ENCODE results near the gene ADTRP. TPM values are rescaled to one million over a fixed set of nuclear protein-coding genes. Genes with fewer than 3 reads are reported as not detected.

Gene ADTRP
- total RNA-seq, 1 donor from 2014 or later: 1.4 TPM

DNA sequence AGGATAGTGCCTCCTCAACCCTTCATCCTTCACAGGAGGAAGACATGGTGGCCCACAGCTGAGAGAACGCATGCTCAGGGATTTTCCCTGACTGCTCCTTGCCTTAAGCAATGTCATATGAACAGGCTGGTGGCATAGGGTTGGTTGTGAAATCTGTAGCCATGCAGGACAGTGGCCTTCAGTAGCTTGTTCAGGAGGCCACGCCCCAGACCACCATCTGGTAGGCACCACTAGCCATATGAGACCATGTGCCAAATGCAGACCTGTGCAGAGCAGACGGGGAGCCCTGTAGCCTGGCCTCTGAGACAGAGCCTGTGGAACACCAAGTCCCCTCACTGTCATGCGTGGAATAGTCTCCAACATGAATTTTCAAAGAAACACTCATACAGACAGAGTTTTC is 76.5 kb downstream of the ADTRP start:
- Mint-ChIP-seq H3K4me1 (ENCODE audit: unreplicated experiment) (peaks cover 8% of the 10 kb centered on the region), H3K27ac (no peak overlapping the region)

DNA sequence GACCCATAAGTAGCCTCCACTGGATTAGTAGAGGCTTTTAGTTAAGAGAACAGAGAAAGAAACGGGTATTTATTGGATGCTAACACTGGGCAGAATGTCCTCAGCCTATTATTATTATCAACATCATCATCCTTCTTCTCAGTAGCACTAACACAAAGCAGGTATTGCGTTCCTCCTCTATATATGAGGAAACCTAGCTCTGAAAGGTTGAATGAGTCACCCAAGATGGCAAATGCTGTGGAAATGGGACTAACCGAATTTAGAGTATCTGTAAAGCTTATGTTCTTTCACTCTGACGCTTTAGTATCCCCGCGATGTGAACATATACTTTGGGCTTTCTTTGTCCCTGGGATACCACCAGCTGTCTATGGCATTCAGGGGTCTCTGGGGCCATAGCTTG is 77.0 kb downstream of the ADTRP start:
- H3K36me3 Mint-ChIP-seq: no peaks in the 10 kb centered on the region
- no peak overlapping the region for H3K27ac Mint-ChIP-seq
- no peak for DNase-seq (ENCODE audit: extremely low spot score, unreplicated experiment)
- H3K27me3 Mint-ChIP-seq: no peaks in the 10 kb centered on the region
- peaks cover 8% of the 10 kb centered on the region for H3K4me1 Mint-ChIP-seq (ENCODE audit: unreplicated experiment)
- TF ChIP-seq, protein P1, sequence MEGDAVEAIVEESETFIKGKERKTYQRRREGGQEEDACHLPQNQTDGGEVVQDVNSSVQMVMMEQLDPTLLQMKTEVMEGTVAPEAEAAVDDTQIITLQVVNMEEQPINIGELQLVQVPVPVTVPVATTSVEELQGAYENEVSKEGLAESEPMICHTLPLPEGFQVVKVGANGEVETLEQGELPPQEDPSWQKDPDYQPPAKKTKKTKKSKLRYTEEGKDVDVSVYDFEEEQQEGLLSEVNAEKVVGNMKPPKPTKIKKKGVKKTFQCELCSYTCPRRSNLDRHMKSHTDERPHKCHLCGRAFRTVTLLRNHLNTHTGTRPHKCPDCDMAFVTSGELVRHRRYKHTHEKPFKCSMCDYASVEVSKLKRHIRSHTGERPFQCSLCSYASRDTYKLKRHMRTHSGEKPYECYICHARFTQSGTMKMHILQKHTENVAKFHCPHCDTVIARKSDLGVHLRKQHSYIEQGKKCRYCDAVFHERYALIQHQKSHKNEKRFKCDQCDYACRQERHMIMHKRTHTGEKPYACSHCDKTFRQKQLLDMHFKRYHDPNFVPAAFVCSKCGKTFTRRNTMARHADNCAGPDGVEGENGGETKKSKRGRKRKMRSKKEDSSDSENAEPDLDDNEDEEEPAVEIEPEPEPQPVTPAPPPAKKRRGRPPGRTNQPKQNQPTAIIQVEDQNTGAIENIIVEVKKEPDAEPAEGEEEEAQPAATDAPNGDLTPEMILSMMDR (conservative IDR thresholded peaks at IDR 0.05): no peak
- no peak overlapping the region for H3K4me3 Mint-ChIP-seq
- H3K9me3 Mint-ChIP-seq: peaks cover 5% of the 10 kb centered on the region

More for the DNA sequence above, 76.5 kb downstream of the ADTRP start:
- TF ChIP-seq, protein P1 (conservative IDR thresholded peaks at IDR 0.05): no peak
- H3K9me3 Mint-ChIP-seq: peaks cover 2% of the 10 kb centered on the region
- H3K27me3 Mint-ChIP-seq: no peaks in the 10 kb centered on the region
- no peak for DNase-seq (ENCODE audit: extremely low spot score, unreplicated experiment)
- H3K4me3 Mint-ChIP-seq: no peak overlapping the region
- no peaks in the 10 kb centered on the region for H3K36me3 Mint-ChIP-seq

DNA sequence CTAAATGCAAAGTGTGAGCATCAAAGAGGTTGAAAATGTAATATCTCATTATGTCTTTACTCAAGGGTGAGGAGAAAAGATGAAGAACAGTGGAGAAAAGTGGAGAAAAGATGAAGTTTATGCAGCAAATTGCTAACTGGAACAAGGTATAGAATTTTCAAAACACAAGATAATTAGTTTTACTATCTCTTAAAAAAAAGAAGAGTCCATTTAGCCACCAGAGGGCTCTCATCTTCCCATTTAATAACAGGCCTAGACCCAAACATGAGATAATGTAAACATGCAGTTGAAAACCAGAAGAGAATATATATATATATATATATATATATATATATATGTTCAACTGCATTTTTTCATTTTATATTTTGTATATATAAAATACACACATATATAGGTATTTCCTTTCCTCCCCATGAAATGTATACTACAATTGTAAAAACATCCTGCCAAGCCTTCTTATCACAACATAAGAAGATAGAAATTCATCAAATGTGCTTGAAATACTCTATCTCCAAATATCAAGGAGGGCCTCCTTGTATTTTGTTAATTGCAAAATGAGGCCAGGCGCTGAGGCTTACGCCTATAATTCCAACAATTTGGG is 78.4 kb downstream of the ADTRP start:
- Mint-ChIP-seq H3K27ac (peak overlapping the region; percentile 49), H3K36me3 (no peaks in the 10 kb centered on the region), H3K27me3 (no peaks in the 10 kb centered on the region), H3K9me3 (peaks cover 5% of the 10 kb centered on the region), H3K4me3 (no peak overlapping the region), H3K4me1 (ENCODE audit: unreplicated experiment) (peaks cover 8% of the 10 kb centered on the region)
- TF ChIP-seq, protein P1 (conservative IDR thresholded peaks at IDR 0.05): peak; percentile 74
- DNase-seq (ENCODE audit: extremely low spot score, unreplicated experiment): no peak

DNA sequence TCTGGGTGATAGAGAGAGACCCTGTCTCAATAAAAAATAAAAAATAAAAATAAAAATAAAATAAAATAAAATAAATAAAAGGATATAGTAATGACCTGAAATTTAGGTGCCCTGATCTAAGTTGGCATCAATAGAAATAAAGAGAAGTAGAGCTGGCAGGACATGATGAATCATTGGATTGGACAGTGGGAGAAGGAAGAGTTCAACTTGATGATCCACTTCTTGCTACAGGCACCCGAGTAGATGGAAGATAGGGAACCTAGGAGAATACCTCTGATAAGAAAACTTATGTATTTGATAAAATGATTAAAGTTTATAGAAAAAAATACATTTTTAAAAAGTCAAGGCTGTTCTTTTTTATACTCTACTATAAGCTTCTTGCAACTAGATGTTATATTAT is 79.0 kb downstream of the ADTRP start:
- H3K27ac Mint-ChIP-seq: no peak overlapping the region
- peaks cover 8% of the 10 kb centered on the region for H3K4me1 Mint-ChIP-seq (ENCODE audit: unreplicated experiment)
- H3K9me3 Mint-ChIP-seq: peaks cover 5% of the 10 kb centered on the region
- TF ChIP-seq, protein P1 (conservative IDR thresholded peaks at IDR 0.05): no peak
- H3K27me3 Mint-ChIP-seq: no peaks in the 10 kb centered on the region
- no peaks in the 10 kb centered on the region for H3K36me3 Mint-ChIP-seq
- H3K4me3 Mint-ChIP-seq: no peak overlapping the region
- no peak for DNase-seq (ENCODE audit: extremely low spot score, unreplicated experiment)

DNA sequence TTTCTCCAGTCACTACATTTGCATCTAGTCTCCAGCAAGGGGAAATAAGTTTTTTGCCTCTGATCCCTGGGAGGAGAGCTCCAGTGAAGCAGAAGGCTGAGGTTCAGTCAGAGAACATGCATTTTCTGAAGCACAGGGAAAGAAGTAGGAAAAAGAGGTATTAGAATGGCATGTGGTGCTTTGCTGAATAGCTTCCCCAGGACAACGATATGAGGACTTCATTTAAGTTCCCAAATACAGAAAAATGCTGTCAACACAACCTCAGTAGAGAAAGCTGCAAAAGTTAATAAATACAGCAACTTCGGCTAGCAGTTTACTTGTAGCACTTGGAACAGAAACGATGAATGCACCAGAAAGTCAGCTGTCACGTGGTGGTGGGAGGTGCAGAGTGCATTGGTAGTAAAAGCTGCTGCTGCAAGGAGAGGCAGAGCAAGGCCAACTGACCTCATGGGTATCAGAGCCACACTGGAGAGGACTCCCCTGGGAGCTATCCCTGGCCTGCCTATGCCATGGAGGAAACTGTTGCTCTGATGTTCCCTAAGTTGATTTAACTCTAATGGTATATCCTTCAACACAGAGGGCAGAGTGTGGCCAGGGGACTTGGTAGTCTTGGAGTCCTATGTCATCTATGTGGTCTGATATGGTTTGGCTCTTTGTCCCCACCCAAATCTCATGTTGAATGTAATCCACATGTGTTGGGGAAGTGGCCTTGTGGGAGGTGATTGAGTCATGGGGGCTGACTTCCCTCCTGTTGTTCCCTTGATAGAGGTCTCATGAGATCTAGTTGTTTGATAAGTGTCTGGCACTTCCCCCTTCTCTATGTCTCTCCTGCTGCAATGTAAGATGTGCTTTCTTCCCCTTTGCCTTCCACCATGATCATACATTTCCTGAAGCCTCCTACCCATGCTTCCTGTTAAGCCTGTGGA is 85.9 kb downstream of the ADTRP start:
- H3K36me3 Mint-ChIP-seq: no peaks in the 10 kb centered on the region
- peaks cover 14% of the 10 kb centered on the region for H3K9me3 Mint-ChIP-seq
- H3K27ac Mint-ChIP-seq: no peak overlapping the region
- TF ChIP-seq, protein P1 (conservative IDR thresholded peaks at IDR 0.05): no peak
- H3K4me1 Mint-ChIP-seq (ENCODE audit: unreplicated experiment): peaks cover 18% of the 10 kb centered on the region
- H3K27me3 Mint-ChIP-seq: no peaks in the 10 kb centered on the region
- no peak overlapping the region for H3K4me3 Mint-ChIP-seq
- no peak for DNase-seq (ENCODE audit: extremely low spot score, unreplicated experiment)

Data from type B pancreatic cell (in vitro differentiated cells).